SH-SY5Y (cell line): ENCODE data around the gene DPP10.

Experiments used
- GATA2 ChIP-seq: IDR thresholded peaks from 2 replicates; pipeline ENCODE4 v1.6.1; 2011; ENCODE audit warnings: mild to moderate bottlenecking, low read depth, low read length
- GATA3 ChIP-seq: IDR thresholded peaks from 2 replicates; pipeline ENCODE4 v1.6.1; 2011; ENCODE audit warnings: low read depth, mild to moderate bottlenecking, low read length, moderate library complexity

- TF ChIP-seq GATA3, result no peak
- TF ChIP-seq GATA2, result no peak
Measured at GRCh38 chr2:115196587-115196986, 754.1 kb downstream of the DPP10 start.
